ENCODE data around the gene GORASP2.

DNA sequence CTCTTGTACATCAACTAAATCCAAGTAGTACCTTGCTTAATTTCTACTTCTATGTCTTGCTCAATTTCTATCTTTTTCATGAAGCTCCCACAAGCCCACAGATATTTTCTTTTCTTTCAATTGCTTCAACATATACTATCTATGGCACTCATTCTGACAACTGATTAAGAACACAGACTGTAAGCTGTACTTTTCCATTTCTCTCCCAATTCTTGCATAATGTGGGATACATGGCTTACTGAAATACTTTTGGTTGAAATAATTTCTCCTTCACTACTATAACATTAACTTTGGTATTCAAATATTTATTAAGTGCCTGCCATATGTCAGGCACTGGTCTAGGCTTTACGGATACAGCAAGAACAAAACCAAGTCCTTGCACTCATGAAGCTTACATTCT is 84.8 kb downstream of the GORASP2 start:
- TF ChIP-seq, protein P1, sequence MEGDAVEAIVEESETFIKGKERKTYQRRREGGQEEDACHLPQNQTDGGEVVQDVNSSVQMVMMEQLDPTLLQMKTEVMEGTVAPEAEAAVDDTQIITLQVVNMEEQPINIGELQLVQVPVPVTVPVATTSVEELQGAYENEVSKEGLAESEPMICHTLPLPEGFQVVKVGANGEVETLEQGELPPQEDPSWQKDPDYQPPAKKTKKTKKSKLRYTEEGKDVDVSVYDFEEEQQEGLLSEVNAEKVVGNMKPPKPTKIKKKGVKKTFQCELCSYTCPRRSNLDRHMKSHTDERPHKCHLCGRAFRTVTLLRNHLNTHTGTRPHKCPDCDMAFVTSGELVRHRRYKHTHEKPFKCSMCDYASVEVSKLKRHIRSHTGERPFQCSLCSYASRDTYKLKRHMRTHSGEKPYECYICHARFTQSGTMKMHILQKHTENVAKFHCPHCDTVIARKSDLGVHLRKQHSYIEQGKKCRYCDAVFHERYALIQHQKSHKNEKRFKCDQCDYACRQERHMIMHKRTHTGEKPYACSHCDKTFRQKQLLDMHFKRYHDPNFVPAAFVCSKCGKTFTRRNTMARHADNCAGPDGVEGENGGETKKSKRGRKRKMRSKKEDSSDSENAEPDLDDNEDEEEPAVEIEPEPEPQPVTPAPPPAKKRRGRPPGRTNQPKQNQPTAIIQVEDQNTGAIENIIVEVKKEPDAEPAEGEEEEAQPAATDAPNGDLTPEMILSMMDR (optimal IDR thresholded peaks at IDR 0.05 in 1 of 3, IDR thresholded peaks at IDR 0.05 in 1 of 3, conservative IDR thresholded peaks at IDR 0.05 in 1 of 3; ENCODE audit: extremely low read depth in 1 of 3, insufficient read depth in 2 of 3, low read length in 3 of 3), result no peak
- TF ChIP-seq EZH2 (IDR thresholded peaks at IDR 0.05; ENCODE audit: low read length), result no peak
